Parathyroid adenoma (tissue), 2 donors: ENCODE measurements around the gene GPR4.

Experiments used
- H2AFZ ChIP-seq: fragments of 300-600 bp; sonication (generic); one replicate; pipeline ENCODE4 v1.7.0; 2017; ENCODE audit warnings: antibody characterized with exemption, mild to moderate bottlenecking
- H3K27ac ChIP-seq: fragments of 300-600 bp; sonication (generic); one replicate; pipeline ENCODE4 v1.7.0; 2017
- H3K27me3 ChIP-seq: fragments of 300-600 bp; sonication (generic); one replicate; pipeline ENCODE4 v1.7.0; 2017; ENCODE audit warnings: low read length; ENCODE audit not compliant: control insufficient read depth, insufficient read depth
- H3K36me3 ChIP-seq: fragments of 300-600 bp; sonication (generic); one replicate; pipeline ENCODE4 v1.7.0; 2017; ENCODE audit warnings: low read length; ENCODE audit not compliant: control insufficient read depth, insufficient read depth
- H3K4me1 ChIP-seq: fragments of 300-600 bp; sonication (generic); one replicate; pipeline ENCODE4 v1.7.0; 2017; ENCODE audit warnings: control low read depth
- H3K4me2 ChIP-seq: fragments of 300-600 bp; sonication (generic); one replicate; pipeline ENCODE4 v1.7.0; 2017; ENCODE audit warnings: low read length
- H3K4me3 ChIP-seq: fragments of 300-600 bp; sonication (generic); one replicate; pipeline ENCODE4 v1.7.0; 2017; ENCODE audit warnings: low read depth, low read length
- H3K79me2 ChIP-seq: fragments of 300-600 bp; sonication (generic); one replicate; pipeline ENCODE4 v1.7.0; 2017; ENCODE audit warnings: control low read depth
- H3K9ac ChIP-seq: fragments of 300-600 bp; sonication (generic); one replicate; pipeline ENCODE4 v1.7.0; 2017; ENCODE audit warnings: mild to moderate bottlenecking
- H3K9me3 ChIP-seq: fragments of 300-600 bp; sonication (generic); one replicate; pipeline ENCODE4 v1.7.0; 2017; ENCODE audit warnings: low read length; ENCODE audit not compliant: control insufficient read depth
- TF ChIP-seq, protein P1 (sequence below): fragments of 300-600 bp; sonication (generic); IDR thresholded peaks from one replicate; pipeline ENCODE4 v1.7.0; 2017; ENCODE audit warnings: antibody characterized with exemption, mild to moderate bottlenecking
- donor health status: primary hyperparathyroidism.

Gene GPR4

DNA sequence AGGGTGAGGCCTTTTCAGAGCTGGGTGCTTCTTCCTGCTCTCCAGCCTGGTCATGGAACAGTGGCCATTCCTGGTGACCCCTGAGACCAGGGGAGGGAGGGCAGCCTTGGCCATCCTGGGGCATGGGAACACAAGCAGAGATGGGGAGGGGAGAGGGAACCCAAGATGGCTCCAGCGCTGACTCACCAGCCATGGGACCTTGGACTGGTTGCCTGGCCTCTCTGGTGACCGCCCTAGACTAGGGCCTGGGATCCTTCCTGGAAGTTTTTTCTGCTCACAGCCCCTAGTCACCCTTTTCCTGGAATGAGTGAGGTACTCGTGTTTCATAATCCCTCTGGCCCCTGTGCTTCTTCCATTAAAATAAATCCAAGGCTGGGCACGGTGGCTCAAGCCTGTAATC is 14.1 kb downstream of the GPR4 start:
- peaks cover 10% of the 10 kb centered on the region for H3K79me2 ChIP-seq
- no peaks in the 10 kb centered on the region for H3K36me3 ChIP-seq
- H3K9ac ChIP-seq = no peak overlapping the region
- no peaks in the 10 kb centered on the region for H3K27me3 ChIP-seq
- peak overlapping the region; percentile 30 for H3K27ac ChIP-seq
- H2AFZ ChIP-seq = peak overlapping the region; percentile 36
- no peaks in the 10 kb centered on the region for H3K4me1 ChIP-seq
- no peak overlapping the region for H3K4me2 ChIP-seq
- no peak overlapping the region for H3K4me3 ChIP-seq
- H3K9me3 ChIP-seq = no peaks in the 10 kb centered on the region
- TF ChIP-seq, protein P1, sequence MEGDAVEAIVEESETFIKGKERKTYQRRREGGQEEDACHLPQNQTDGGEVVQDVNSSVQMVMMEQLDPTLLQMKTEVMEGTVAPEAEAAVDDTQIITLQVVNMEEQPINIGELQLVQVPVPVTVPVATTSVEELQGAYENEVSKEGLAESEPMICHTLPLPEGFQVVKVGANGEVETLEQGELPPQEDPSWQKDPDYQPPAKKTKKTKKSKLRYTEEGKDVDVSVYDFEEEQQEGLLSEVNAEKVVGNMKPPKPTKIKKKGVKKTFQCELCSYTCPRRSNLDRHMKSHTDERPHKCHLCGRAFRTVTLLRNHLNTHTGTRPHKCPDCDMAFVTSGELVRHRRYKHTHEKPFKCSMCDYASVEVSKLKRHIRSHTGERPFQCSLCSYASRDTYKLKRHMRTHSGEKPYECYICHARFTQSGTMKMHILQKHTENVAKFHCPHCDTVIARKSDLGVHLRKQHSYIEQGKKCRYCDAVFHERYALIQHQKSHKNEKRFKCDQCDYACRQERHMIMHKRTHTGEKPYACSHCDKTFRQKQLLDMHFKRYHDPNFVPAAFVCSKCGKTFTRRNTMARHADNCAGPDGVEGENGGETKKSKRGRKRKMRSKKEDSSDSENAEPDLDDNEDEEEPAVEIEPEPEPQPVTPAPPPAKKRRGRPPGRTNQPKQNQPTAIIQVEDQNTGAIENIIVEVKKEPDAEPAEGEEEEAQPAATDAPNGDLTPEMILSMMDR = no peak

DNA sequence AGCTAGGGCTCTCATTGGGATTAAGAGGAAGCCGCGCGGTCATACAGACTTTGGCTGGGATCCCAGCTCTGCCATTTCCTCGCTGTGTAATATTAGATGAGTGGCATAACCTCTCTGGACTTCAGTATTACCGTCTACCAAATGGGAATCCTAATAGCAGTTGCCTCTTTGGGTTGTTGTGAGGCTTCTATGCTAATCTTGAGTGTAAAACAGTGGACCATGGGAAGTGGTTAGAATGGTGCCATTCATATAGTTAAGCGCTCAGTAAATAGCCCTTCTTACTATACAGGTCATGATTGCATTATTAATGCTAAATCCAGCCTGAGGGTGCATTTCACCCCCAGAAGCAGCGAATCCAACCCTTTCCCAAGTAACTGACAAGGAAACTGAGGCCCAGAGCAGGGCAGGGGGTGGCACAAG is 16.8 kb downstream of the GPR4 start:
- no peaks in the 10 kb centered on the region for H3K36me3 ChIP-seq
- peak overlapping the region; percentile 98 for H3K27ac ChIP-seq
- TF ChIP-seq, protein P1 = no peak
- H3K4me1 ChIP-seq = peaks cover 13% of the 10 kb centered on the region
- no peaks in the 10 kb centered on the region for H3K27me3 ChIP-seq
- H3K4me2 ChIP-seq = peak overlapping the region; percentile 89
- peak overlapping the region; percentile 100 for H3K4me3 ChIP-seq
- H3K9me3 ChIP-seq = no peaks in the 10 kb centered on the region
- no peak overlapping the region for H3K9ac ChIP-seq
- peak overlapping the region; percentile 94 for H2AFZ ChIP-seq
- H3K79me2 ChIP-seq = peaks cover 16% of the 10 kb centered on the region

DNA sequence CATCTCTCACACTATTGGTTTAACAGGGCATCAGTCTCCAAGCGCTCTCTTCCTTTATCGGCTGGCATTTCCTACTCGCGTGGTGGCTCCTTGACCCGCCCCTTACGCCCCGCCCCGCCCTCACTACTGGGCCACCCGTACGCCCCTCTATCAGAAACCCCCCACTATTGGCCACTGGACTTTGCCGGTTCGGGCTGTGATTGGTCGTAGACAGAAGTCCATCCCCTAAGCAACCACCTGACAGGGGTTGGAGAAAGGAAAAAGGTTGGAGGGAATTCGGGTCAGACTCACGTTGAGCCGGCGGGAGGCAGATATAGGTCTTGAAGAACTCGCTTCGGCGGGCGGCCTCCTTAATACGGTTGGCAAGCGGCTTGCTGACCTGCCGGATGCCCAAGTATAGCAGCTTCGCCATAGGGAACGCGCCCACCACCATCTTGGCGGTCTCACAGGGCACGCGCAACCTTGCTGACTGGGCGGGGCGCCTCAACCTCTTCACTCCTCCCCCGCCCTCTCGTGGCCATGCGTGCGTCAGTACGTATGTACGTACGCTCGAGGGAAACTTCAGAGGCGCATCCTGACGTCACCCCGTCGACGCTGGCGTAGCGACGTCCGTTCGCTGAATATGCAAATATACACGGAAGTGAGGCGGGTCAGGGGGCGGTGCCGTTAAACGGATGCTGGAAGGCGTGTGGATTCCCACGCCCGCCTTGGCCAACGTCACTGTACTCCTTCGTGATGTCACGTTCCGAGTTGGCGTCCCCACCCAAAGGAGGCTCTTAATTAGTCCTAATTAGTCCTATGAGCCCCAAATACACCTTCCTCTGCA is 17.5 kb downstream of the GPR4 start, which contains the start of gene OPA3:
Gene OPA3 (minus strand): TSS at position 471 of the 826 bp plus-strand sequence. CDS start 38 bp downstream, at position 433.
- Histone ChIP-seq H3K27ac (peak within 1 kb of the TSS; percentile 98), H3K4me1 (peaks cover 13% of the 10 kb centered on the region), H3K4me3 (peak within 1 kb of the TSS; percentile 100), H3K9me3 (no peaks in the 10 kb centered on the region), H3K36me3 (no peaks in the 10 kb centered on the region), H3K9ac (peak within 1 kb of the TSS; percentile 78), H3K4me2 (peak within 1 kb of the TSS; percentile 100), H2AFZ (peak within 1 kb of the TSS; percentile 94), H3K79me2 (peaks cover 16% of the 10 kb centered on the region), H3K27me3 (no peaks in the 10 kb centered on the region)
- TF ChIP-seq, protein P1 = peak; percentile 21

DNA sequence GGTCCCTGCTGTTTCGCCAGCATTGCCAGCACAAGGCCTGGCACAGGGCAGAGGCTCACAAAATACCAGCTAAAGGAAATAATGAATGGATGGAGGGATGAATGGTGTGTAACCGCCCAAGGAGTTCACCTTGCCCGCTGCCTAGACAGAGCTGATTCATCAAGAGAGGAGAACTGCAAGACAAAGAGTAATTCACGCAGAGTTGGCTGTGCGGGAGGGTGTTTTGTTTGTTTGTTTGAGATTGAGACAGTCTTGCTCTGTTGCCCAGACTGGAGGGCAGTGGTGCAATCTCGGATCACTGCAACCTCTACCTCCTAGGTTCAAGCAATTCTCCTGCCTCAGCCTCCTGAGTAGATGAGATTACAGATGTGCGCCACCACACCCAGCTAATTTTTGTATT is 20.4 kb downstream of the GPR4 start:
- H3K27me3 ChIP-seq = no peaks in the 10 kb centered on the region
- TF ChIP-seq, protein P1 = no peak
- no peaks in the 10 kb centered on the region for H3K9me3 ChIP-seq
- H3K4me1 ChIP-seq = peaks cover 35% of the 10 kb centered on the region
- peak overlapping the region; percentile 36 for H2AFZ ChIP-seq
- no peak overlapping the region for H3K4me2 ChIP-seq
- H3K9ac ChIP-seq = no peak overlapping the region
- peaks cover 16% of the 10 kb centered on the region for H3K79me2 ChIP-seq
- H3K27ac ChIP-seq = peak overlapping the region; percentile 98
- H3K36me3 ChIP-seq = no peaks in the 10 kb centered on the region
- H3K4me3 ChIP-seq = peak overlapping the region; percentile 9
